Measurements from ENCODE around the gene MTA1.

Gene MTA1

GRCh38 chr14:105519946-105520698 is 100.5 kb downstream of the MTA1 start:
- TF ChIP-seq CTCF (IDR thresholded peaks at IDR 0.05; ENCODE audit: control insufficient read depth, insufficient read depth, low read depth, low read length, missing control alignments): no peak
- no peak for DNase-seq (ENCODE audit: low read depth)
- H3K4me3 ChIP-seq (ENCODE audit: control insufficient read depth, low read depth, low read length): no peak overlapping the region
